Parathyroid adenoma (tissue), 2 donors: Measurements from ENCODE around the gene MEI1.

Experiments used
- H2AFZ ChIP-seq: fragments of 300-600 bp; sonication (generic); one replicate; pipeline ENCODE4 v1.7.0; 2017; ENCODE audit warnings: antibody characterized with exemption, mild to moderate bottlenecking
- H3K27ac ChIP-seq: fragments of 300-600 bp; sonication (generic); one replicate; pipeline ENCODE4 v1.7.0; 2017
- H3K27me3 ChIP-seq: fragments of 300-600 bp; sonication (generic); one replicate; pipeline ENCODE4 v1.7.0; 2017; ENCODE audit warnings: low read length; ENCODE audit not compliant: control insufficient read depth, insufficient read depth
- H3K36me3 ChIP-seq: fragments of 300-600 bp; sonication (generic); one replicate; pipeline ENCODE4 v1.7.0; 2017; ENCODE audit warnings: low read length; ENCODE audit not compliant: control insufficient read depth, insufficient read depth
- H3K4me1 ChIP-seq: fragments of 300-600 bp; sonication (generic); one replicate; pipeline ENCODE4 v1.7.0; 2017; ENCODE audit warnings: control low read depth
- H3K4me2 ChIP-seq: fragments of 300-600 bp; sonication (generic); one replicate; pipeline ENCODE4 v1.7.0; 2017; ENCODE audit warnings: low read length
- H3K4me3 ChIP-seq: fragments of 300-600 bp; sonication (generic); one replicate; pipeline ENCODE4 v1.7.0; 2017; ENCODE audit warnings: low read depth, low read length
- H3K79me2 ChIP-seq: fragments of 300-600 bp; sonication (generic); one replicate; pipeline ENCODE4 v1.7.0; 2017; ENCODE audit warnings: control low read depth
- H3K9ac ChIP-seq: fragments of 300-600 bp; sonication (generic); one replicate; pipeline ENCODE4 v1.7.0; 2017; ENCODE audit warnings: mild to moderate bottlenecking
- H3K9me3 ChIP-seq: fragments of 300-600 bp; sonication (generic); one replicate; pipeline ENCODE4 v1.7.0; 2017; ENCODE audit warnings: low read length; ENCODE audit not compliant: control insufficient read depth
- CTCF ChIP-seq: fragments of 300-600 bp; sonication (generic); IDR thresholded peaks from one replicate; pipeline ENCODE4 v1.7.0; 2017; ENCODE audit warnings: antibody characterized with exemption, mild to moderate bottlenecking
- donor health status: primary hyperparathyroidism.

MEI1 gene

GRCh38 chr22:41772198-41772597 lies 72.9 kb downstream of the MEI1 start:
- H3K36me3 ChIP-seq = no peaks in the 10 kb centered on the region
- H3K4me1 ChIP-seq = no peaks in the 10 kb centered on the region
- H2AFZ ChIP-seq = no peak overlapping the region
- H3K4me2 ChIP-seq = no peak overlapping the region
- H3K9ac ChIP-seq = no peak overlapping the region
- no peaks in the 10 kb centered on the region for H3K27me3 ChIP-seq
- H3K9me3 ChIP-seq = no peaks in the 10 kb centered on the region
- TF ChIP-seq CTCF = no peak
- H3K79me2 ChIP-seq = no peaks in the 10 kb centered on the region
- no peak overlapping the region for H3K27ac ChIP-seq
- H3K4me3 ChIP-seq = no peak overlapping the region

GRCh38 chr22:41772645-41773044 lies 73.3 kb downstream of the MEI1 start:
- no peak overlapping the region for H3K9ac ChIP-seq
- H3K4me1 ChIP-seq = no peaks in the 10 kb centered on the region
- no peaks in the 10 kb centered on the region for H3K27me3 ChIP-seq
- H3K79me2 ChIP-seq = no peaks in the 10 kb centered on the region
- H3K27ac ChIP-seq = no peak overlapping the region
- no peaks in the 10 kb centered on the region for H3K9me3 ChIP-seq
- H2AFZ ChIP-seq = no peak overlapping the region
- no peak overlapping the region for H3K4me2 ChIP-seq
- TF ChIP-seq CTCF = no peak
- no peak overlapping the region for H3K4me3 ChIP-seq
- H3K36me3 ChIP-seq = no peaks in the 10 kb centered on the region

- no peaks in the 10 kb centered on the region for H3K27me3 ChIP-seq
- H2AFZ ChIP-seq = no peak overlapping the region
- no peaks in the 10 kb centered on the region for H3K79me2 ChIP-seq
- H3K36me3 ChIP-seq = no peaks in the 10 kb centered on the region
- H3K4me2 ChIP-seq = no peak overlapping the region
- no peak overlapping the region for H3K4me3 ChIP-seq
- H3K4me1 ChIP-seq = no peaks in the 10 kb centered on the region
- no peak overlapping the region for H3K27ac ChIP-seq
- no peak for TF ChIP-seq CTCF
- no peak overlapping the region for H3K9ac ChIP-seq
- no peaks in the 10 kb centered on the region for H3K9me3 ChIP-seq
Observed at GRCh38 chr22:41775338-41775737, 76.0 kb downstream of the MEI1 start.

DNA sequence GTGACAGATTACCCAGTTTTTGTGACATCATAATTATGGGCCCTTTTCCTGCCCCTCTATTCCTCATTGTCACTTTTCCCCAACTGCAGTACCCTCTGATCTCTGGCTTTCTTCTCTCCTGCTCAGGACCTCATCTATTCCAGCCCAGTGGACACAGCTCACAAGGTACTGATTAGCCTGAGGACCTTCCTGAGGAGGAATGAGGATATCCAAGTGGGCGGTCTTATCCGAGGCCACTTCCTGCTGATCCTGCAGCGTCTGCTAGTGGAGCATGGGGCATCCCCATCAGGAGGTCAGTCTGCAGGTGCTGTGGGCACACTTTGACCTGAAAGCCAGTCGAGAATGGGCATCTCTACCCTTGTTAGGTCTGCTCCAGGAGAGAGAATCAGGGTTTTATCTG lies 76.7 kb downstream of the MEI1 start:
- Histone ChIP-seq H3K27ac (no peak overlapping the region), H3K4me3 (no peak overlapping the region), H3K4me2 (no peak overlapping the region), H3K79me2 (no peaks in the 10 kb centered on the region), H3K4me1 (no peaks in the 10 kb centered on the region), H3K9ac (no peak overlapping the region), H3K9me3 (no peaks in the 10 kb centered on the region), H2AFZ (no peak overlapping the region), H3K36me3 (no peaks in the 10 kb centered on the region), H3K27me3 (no peaks in the 10 kb centered on the region)
- no peak for TF ChIP-seq CTCF

- no peak overlapping the region for H2AFZ ChIP-seq
- H3K4me1 ChIP-seq = no peaks in the 10 kb centered on the region
- TF ChIP-seq CTCF = no peak
- H3K36me3 ChIP-seq = no peaks in the 10 kb centered on the region
- H3K9me3 ChIP-seq = no peaks in the 10 kb centered on the region
- H3K4me2 ChIP-seq = no peak overlapping the region
- H3K27me3 ChIP-seq = no peaks in the 10 kb centered on the region
- no peaks in the 10 kb centered on the region for H3K79me2 ChIP-seq
- H3K9ac ChIP-seq = no peak overlapping the region
- no peak overlapping the region for H3K4me3 ChIP-seq
- no peak overlapping the region for H3K27ac ChIP-seq
Observed at GRCh38 chr22:41776381-41776780, 77.1 kb downstream of the MEI1 start.
